ENCODE results near the gene RAPGEF5.

The RAPGEF5 gene

GRCh38 chr7:22378199-22378980 lies 21.4 kb upstream of the RAPGEF5 start:
- DNase-seq (ENCODE audit: low read depth in 3 of 3) = no peak

- DNase-seq (ENCODE audit: low read depth in 3 of 3) = no peak
These were observed 20.7 kb upstream of the RAPGEF5 start for GRCh38 chr7:22377703-22378102.

DNA sequence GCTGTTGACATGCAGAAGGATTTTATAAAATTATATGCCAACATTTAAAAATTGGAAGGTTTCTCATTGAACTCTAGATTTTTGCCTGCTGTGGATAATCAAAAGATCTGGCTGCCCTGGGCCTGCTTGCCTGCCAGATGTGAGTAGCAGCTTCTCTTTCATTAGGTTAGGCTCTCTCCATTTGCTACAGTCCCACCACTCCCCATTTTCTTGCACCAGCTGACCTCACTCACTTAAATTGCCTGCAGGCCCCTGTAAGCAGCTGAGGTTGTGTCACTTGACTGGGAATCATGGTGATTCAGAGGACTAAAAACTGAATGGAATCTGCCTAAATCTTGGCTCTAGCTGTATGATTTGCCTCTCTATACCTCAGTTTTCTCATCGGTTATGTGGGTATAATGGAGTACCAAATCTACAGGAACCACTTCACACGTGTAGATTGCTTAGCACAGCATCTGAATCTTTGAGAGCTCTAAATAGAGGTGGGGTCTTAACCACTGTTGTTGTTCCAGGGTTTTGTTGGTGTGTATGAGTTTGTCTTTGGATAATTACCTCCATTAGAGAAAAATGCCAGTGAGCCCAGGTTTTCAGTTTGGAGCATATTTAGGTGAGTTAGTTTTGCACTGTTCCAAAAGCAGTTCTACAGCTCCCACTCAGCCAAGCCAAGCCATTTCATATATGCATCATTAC lies 18.6 kb upstream of the RAPGEF5 start:
- no peak for DNase-seq (ENCODE audit: low read depth in 3 of 3)

GRCh38 chr7:22373911-22374310 lies 17.0 kb upstream of the RAPGEF5 start:
- no peak for DNase-seq (ENCODE audit: low read depth in 3 of 3)

DNA sequence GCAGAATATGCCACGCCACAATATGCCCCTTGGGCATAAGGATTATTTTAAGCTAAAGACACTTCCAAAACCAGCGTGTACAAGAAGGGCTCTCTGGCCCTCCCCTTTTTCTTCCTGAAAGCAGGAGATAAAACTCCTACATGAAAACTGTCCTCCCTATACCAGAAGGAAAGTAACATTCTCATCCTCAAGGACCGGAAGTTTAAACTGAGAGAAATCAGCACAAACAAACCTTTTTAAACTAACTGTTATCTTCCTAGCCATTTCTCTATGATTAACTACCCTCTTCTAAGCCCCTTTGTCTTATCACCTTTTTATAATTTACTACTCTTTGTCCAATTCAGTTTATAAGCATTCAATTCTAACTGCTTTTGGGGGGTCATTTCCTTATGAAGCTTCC lies 16.4 kb upstream of the RAPGEF5 start:
- no peak for DNase-seq (ENCODE audit: low read depth in 3 of 3)

GRCh38 chr7:22372863-22373262 lies 15.9 kb upstream of the RAPGEF5 start:
- DNase-seq (ENCODE audit: low read depth in 3 of 3) = no peak

GRCh38 chr7:22371878-22372277 lies 14.9 kb upstream of the RAPGEF5 start:
- no peak for DNase-seq (ENCODE audit: low read depth in 3 of 3)

GRCh38 chr7:22364900-22365299 lies 7.9 kb upstream of the RAPGEF5 start:
- DNase-seq (ENCODE audit: low read depth in 3 of 3) = no peak

- DNase-seq (ENCODE audit: low read depth in 3 of 3) = no peak
These were observed 6.9 kb upstream of the RAPGEF5 start for GRCh38 chr7:22363756-22364422.

- DNase-seq (ENCODE audit: low read depth in 3 of 3) = no peak
These were observed 4.8 kb upstream of the RAPGEF5 start for GRCh38 chr7:22361795-22362194.

DNA sequence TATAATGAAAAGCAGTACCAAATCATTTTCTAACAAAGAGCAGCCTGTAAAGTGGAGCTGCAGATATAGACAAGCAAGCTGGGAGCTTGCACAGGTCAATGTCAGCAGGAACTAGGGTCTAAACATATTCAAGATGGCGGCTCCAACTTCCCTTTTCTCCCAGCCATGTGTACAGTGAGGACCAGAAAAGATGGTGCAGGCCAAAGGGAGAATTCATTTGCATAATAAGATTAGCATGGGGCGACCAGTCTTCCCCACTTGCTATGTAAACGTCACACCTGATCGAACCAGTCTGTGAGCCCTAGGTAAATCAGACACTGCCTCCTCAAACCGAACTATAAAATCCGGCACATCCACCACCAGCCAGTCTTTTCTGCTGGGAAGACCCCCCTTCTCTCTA lies 4.4 kb upstream of the RAPGEF5 start:
- no peak for DNase-seq (ENCODE audit: low read depth in 3 of 3)

GRCh38 chr7:22358820-22359697 lies 2.1 kb upstream of the RAPGEF5 start:
- DNase-seq (ENCODE audit: low read depth in 3 of 3) = no peak

DNA sequence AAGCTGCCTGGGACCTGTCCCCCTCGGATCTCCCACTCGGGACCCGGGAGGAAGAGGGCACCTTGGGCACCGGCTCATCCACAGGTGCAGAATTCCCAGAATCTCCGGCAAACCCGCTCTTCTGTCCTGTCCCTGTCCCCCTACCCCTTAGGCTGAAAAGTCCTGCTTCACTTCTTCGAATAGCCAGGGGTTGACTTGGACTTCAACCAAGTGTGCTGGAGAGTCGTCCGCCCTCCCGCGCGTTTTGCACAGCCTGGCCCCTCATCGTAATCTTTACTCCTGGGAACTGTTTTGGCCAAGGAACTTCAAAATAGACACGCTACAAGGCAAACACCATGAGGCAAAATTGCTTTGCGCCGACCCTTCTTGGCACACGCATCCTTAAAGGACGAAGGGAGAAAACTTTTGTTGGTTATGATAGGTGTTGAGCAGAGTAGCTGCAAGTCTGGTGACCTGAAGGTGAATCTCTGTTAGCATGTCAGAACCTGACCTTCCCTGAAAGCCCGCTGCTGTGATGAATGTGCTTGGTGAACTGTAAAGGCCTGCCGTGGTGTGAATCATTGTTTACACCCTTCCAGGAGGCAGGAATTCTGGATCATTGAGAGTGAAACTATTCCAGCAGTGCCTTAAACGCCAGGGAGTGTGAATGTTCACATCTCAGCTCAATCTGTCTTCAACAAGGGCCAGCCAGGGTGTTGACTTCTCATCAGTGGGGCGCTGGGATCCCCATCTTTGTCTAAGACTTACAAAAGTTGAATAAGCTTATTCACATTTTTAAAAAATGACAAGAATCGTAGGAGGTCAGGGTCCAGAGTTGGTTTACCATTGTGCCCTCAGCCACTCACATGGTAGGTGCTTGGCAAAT lies 589 bp upstream of the RAPGEF5 start:
- DNase-seq (ENCODE audit: low read depth in 3 of 3) = no peak

GRCh38 chr7:22356010-22356691 lies 803 bp downstream of the RAPGEF5 start:
- DNase-seq (ENCODE audit: low read depth in 3 of 3) = no peak

DNA sequence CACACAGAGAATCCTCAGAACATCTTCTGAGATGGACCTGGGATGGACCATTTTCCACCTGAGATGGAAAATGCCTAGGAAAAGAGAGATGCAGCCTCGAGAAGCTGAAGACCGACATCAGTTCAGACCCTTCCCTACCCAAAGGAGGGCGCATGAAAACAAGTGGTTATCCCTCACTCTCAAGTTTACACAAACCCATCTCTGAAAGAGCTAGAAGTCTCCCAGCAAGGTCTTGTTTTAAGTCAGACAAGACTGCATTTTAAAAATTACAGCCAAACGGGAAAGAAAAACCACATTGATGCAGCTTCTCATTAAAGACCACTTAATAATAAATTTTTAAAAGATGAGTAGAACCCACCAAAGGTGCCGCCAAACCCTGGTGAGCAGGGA lies 1.3 kb downstream of the RAPGEF5 start:
- DNase-seq (ENCODE audit: low read depth in 3 of 3) = no peak

GRCh38 chr7:22354462-22354861 lies 2.5 kb downstream of the RAPGEF5 start:
- DNase-seq (ENCODE audit: low read depth in 3 of 3) = no peak

DNA sequence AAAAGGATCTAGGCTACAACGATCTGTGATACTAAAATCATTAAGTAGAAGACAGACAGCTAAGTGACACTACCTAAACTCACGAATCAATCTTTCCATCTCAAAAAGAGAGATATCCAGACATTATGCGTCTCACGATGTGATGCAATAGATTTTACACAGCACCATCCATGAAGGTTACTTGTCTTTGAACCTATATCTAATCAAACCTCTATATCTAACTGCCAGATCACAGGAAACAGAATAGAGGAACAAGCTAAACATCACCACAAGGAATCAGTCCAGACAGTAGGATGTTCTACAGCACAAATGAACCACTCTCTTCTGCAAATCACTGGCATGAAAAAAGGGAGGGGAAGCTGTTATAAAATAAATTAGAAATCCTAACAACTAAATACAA lies 4.1 kb downstream of the RAPGEF5 start:
- DNase-seq (ENCODE audit: low read depth in 3 of 3) = no peak

DNA sequence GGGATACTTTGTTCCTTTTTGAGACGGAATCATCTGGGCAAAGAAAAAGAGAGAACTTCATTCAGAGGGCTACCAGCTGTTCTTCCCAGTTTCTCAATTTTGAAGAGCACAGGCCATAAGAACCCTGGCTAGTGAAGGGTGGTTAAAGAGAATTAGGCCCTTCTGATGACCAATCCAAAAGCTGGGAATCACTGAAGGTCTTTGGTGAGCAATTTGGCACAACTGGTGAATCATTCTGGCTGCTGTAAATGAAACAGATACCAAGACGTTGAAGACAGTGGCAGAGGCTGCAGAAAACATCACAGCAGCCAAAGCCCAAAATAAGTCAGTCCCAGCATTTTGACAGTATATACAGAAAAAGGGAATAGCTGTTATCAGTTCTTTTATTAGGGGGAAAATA lies 5.1 kb downstream of the RAPGEF5 start:
- DNase-seq (ENCODE audit: low read depth in 3 of 3) = no peak

GRCh38 chr7:22351329-22351692 lies 5.6 kb downstream of the RAPGEF5 start:
- no peak for DNase-seq (ENCODE audit: low read depth in 3 of 3)
